LNCAP (cell line): ENCODE measurements around the gene TBC1D2B.

Experiments
- CTCF ChIP-seq: fragments of 450-650 bp; IDR thresholded peaks from 2 replicates; pipeline ENCODE4 v1.5.1; 2017; ENCODE audit warnings: mild to moderate bottlenecking

TBC1D2B gene

DNA sequence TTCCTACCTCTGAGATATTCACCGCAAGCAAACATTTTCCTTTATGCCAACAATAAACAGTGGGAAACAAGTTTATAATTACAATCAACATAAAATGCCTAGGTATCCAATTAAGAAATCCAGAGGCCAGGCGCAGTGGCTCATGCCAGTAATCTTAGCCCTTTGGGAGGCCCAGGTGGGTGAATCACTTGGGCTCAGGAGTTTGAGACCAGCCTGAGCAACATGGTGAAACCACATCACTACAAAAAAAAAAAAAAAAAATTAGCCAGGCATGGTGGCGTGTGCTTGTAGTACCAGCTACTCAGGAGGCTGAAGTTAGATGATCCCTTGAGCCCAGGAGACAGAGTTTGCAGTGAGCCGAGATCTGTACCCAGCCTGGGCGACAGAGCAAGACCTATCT is 17.3 kb downstream of the TBC1D2B start:
- no peak for TF ChIP-seq CTCF

DNA sequence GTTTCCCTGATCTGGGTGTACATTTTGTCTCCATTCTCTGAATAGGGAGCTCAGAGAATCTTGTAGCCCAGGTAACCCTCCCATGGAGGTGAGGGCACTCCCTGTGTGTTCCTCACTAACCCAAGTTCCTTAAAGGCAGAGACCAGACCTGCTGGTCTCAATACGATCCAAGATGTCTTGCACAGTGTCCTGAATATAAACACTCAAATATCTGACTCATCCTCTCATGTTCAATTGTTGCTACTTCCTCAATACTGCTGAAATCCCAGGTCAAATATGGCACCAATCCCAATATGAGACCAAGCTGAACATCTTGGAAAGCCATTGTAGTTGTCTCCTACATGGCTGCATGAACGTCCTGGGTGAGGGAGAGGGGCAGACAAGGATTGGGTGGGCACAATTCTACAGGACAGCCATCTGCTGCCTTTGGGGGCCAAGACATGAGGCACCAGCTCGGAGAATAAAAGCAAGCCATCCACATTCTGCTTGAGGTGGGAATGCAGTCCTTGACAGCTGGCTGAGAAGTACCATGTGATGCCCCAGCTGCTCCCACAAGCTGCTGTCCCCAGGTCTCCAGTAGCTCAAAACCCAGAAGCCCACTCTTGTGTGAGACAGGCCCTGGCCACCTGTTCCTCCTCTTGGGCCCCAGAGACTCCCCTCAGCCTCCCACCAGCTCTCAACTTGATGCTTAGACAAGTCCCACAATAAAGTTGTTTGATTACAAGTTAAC is 18.2 kb downstream of the TBC1D2B start:
- no peak for TF ChIP-seq CTCF

DNA sequence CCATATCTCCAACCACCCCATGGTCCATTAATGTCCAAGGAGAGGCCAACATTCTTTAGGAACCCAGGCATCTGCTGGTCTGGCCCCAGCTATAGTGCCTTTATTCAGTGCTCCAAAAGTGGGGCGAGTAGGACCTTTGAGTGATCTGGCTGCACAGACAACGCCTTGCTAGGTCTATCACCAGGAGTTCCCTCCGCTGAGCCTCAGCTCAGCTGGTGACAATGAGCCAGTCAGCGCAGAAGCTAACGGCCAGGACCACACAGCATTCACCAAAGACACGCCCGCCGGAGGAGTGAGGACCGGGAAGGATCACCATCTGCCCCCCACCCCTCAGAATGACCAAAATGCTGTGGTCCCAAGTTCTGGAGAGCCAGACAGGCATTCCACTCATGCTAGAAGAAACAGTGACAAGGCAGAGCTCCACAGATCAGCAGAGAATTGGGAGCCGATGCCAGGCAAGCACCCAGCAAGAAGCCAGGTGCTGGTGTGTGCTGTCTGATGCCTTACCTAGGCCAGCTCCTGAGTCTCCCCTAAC is 19.0 kb downstream of the TBC1D2B start:
- no peak for TF ChIP-seq CTCF

DNA sequence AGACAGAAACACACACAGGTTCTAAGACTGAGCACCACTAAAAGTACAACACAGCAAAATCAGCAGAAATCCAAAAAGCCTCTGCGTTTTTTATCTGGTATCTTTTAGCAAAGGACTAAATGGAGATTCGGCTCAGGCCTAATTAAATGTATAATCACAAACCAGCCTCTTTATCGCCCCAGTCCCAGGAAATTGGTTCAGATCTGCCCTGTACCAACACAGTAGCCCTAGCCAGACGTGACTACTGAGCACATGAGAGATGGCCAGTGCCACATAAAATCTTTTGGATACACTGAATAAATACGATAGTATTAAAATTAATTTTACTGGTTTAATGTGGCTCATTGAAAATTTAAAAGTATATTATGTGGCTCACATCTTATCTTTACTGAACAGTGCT is 19.7 kb downstream of the TBC1D2B start:
- TF ChIP-seq CTCF, result no peak

- no peak for TF ChIP-seq CTCF
These were observed 20.7 kb downstream of the TBC1D2B start for GRCh38 chr15:78056714-78057269.

DNA sequence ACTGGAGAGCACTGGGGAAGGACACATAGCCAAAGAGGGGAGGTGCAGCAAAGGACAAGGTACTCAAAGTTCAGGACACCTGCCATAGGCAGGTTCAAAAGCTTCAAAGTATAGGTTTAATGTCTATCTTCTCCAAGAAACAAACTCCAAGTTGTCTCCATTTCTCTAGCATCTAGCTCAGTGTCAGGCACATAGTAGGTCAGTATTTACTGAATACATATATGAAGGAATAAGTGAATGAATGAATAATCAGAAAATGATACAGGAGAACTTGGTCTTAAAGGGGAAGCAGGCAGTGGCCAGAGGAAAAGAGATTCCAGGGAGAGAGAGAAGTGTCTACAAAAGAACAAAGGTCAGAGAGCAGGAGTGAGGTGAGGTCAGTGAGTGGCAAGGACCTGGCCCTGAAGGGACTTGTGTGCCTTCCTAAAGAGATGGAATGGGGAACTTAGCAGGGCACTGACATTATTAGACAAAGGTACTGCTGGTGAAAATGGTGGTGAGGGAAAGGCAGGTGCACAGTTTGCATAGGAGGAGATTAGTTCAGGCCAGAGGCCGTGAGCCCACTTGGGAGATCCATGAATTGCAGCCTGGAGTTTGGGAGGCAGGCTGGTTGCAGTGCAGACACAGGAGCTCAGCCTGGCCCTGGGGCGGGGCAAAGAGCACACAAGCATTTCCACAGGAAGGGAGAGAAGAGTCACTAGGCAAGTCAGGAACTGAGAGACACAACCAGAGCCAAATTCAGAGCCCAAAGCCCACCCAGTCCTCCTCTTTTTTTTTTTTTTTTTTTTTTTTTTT is 21.4 kb downstream of the TBC1D2B start:
- TF ChIP-seq CTCF, result no peak

DNA sequence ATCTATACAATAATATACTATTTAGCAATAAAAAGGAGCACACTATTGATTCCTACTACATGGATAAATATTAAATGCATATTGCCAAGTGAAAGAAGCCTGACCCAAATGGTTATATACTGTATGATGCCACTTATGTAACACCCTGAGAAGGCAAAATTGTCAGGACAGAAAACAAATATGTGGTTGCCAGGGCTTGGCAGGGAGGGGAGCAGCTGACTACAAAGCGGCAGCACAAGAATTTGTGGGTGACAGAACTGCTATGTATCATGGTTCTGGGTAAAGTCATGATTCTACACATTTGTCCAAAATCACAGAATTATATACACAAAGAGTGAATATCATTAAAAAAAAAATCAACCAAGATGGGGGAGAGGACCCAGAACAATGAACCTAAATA is 22.5 kb downstream of the TBC1D2B start:
- TF ChIP-seq CTCF, result no peak
